ENCODE results near the gene NPSR1. TPM values are rescaled to one million over a fixed set of nuclear protein-coding genes. Genes with fewer than 3 reads are reported as not detected.
A peak's percentile ranks its signal among the peaks of the same experiment; 100 is the strongest.

NPSR1 gene
- total RNA-seq, 1 experiment from 2014 or later: not detected

DNA sequence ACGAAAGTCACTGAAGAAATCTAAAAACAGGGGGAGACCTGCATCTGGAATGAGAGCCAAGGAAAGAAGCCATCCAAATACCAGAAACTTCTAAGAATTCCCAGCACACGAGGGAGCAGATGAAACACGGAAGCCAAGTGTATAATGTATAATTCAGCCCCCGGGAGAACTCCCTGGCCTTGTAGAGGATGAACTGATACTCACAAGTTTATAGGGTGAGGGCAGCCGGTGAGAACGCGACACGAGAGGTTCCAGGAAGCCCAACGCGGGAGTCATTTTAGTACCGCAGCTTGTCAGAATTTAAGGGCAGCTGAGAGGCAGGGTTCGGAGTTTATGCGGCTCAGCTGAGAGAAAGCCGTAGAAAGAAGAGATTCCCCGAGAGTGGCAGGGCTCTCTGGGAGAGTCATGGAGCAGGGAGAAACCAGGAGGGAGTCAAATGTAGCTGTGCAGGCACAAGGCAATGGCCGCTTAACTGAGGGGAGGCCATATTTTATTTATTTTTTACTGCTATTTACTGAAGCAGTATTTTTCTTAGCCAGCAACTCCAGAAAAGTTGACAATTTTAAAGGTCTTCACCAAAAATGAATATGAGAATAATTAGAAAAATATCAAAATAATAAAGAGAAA is 164.0 kb downstream of the NPSR1 start:
- no peaks in the 10 kb centered on the region for H3K36me3 Mint-ChIP-seq (ENCODE audit: insufficient read depth in 1 of 3, low read depth in 3 of 3)
- Histone ChIP-seq H3K23ac (ENCODE audit: insufficient read length, low read depth, low read length) (no peak overlapping the region), H3K27me3 (ENCODE audit: insufficient read depth, low read length) (no peaks in the 10 kb centered on the region), H3K4me1 (ENCODE audit: insufficient read depth, low read length) (no peaks in the 10 kb centered on the region), H4K91ac (ENCODE audit: insufficient read length, low read depth, low read length) (no peak overlapping the region), H2BK120ac (ENCODE audit: low read depth, low read length, poor library complexity, severe bottlenecking) (no peak overlapping the region), H3K18ac (ENCODE audit: insufficient read length, low read depth, low read length) (no peak overlapping the region), H3T11ph (ENCODE audit: low read length) (no peak overlapping the region), H2BK5ac (ENCODE audit: insufficient read length, low read length) (no peak overlapping the region), H3K14ac (ENCODE audit: insufficient read depth, low read length) (no peak overlapping the region), H3K79me2 (ENCODE audit: insufficient read depth, low read length) (no peaks in the 10 kb centered on the region), H3K79me1 (ENCODE audit: insufficient read depth, low read depth, low read length, poor library complexity, severe bottlenecking) (no peaks in the 10 kb centered on the region), H4K20me1 (ENCODE audit: control insufficient read depth, insufficient read depth, insufficient read length) (no peaks in the 10 kb centered on the region), H3K4me2 (ENCODE audit: insufficient read depth, insufficient read length, low read length) (no peak overlapping the region), H3K27ac (ENCODE audit: insufficient read length, low read depth, low read length) (no peak overlapping the region), H3K4ac (ENCODE audit: low read depth, low read length) (no peak overlapping the region), H3K56ac (ENCODE audit: insufficient read length, low read depth, low read length) (no peak overlapping the region), H3K9me3 (ENCODE audit: control insufficient read depth, low read depth, low read length) (no peaks in the 10 kb centered on the region), H2AFZ (ENCODE audit: low read length) (peak overlapping the region; percentile 9), H3K9ac (ENCODE audit: extremely low read depth, insufficient read length, low read length) (no peak overlapping the region), H4K8ac (replicated peaks; ENCODE audit: insufficient read length, low read depth, low read length) (no peak overlapping the region), H3K23me2 (ENCODE audit: insufficient read length, low read depth, low read length, poor library complexity, severe bottlenecking) (no peaks in the 10 kb centered on the region), H2AK5ac (ENCODE audit: insufficient read length, low read length) (no peak overlapping the region), H2BK20ac (ENCODE audit: low read depth, low read length, poor library complexity, severe bottlenecking) (no peak overlapping the region), H2BK15ac (ENCODE audit: low read depth, low read length) (no peak overlapping the region), H2BK12ac (ENCODE audit: insufficient read length, low read depth, low read length) (no peak overlapping the region), H4K5ac (ENCODE audit: insufficient read length, low read depth, low read length) (no peak overlapping the region)
- WGBS (ENCODE audit: extremely low coverage, insufficient read length, low lambda C conversion rate): no CpG with 5 or more reads among the region's 16 CpGs
- H3K4me1 Mint-ChIP-seq: no peaks in the 10 kb centered on the region
- TF ChIP-seq, protein P1, sequence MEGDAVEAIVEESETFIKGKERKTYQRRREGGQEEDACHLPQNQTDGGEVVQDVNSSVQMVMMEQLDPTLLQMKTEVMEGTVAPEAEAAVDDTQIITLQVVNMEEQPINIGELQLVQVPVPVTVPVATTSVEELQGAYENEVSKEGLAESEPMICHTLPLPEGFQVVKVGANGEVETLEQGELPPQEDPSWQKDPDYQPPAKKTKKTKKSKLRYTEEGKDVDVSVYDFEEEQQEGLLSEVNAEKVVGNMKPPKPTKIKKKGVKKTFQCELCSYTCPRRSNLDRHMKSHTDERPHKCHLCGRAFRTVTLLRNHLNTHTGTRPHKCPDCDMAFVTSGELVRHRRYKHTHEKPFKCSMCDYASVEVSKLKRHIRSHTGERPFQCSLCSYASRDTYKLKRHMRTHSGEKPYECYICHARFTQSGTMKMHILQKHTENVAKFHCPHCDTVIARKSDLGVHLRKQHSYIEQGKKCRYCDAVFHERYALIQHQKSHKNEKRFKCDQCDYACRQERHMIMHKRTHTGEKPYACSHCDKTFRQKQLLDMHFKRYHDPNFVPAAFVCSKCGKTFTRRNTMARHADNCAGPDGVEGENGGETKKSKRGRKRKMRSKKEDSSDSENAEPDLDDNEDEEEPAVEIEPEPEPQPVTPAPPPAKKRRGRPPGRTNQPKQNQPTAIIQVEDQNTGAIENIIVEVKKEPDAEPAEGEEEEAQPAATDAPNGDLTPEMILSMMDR (conservative IDR thresholded peaks at IDR 0.05): no peak
- H3K27ac Mint-ChIP-seq: no peak overlapping the region
- no peak overlapping the region for H3K4me3 Mint-ChIP-seq
- H3K27me3 Mint-ChIP-seq (ENCODE audit: low read depth): no peaks in the 10 kb centered on the region
- no peak for DNase-seq
- no peaks in the 10 kb centered on the region for H3K9me3 Mint-ChIP-seq
